NCI-H2171 (cell line): ENCODE results near the gene EVI5L.
"Not testable (repeated sequence)": the region's sequence is repeated elsewhere in the genome, so short reads cannot be mapped to it uniquely, and the experiment has no call there.

Experiments
- DNase-seq: peaks from one replicate; lab custom pipeline; 2025; lab: John Stamatoyannopoulos, UW

EVI5L gene

DNA sequence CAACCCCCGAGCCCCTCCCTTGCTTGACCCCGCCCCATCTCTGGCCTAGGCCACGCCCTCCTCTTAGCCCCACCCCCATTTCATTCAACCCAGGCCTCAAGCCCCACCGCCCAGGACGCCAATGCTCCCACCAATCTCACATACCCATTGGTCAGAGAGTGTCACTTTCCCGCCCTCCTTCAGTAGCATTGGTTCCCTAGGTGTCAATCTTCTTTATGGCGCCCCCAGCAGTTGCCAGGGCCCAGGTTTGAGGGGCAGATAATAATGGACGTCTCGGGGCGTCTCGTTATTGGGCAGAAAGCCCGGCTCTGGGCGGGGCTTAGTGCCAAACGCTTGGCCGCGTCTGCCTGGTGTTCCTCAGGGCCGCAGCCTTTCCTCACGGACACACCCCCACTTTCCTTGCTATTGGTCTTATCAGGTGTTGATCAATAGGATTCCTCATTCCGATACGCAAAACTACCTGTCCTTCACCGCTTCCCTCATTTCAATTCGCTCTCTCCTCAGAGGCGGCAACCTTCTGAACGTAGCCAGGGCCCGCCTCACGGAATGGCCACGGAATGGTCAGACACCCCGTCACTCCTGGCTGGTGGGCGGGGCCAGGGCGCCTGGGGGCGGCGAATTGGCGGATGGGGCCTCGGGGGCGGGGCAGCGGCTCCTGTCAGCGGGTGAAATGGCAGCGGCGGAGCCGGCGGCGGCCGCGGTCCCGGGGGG lies at the start of gene EVI5L:
TSS of gene EVI5L (plus strand) at position 658 of the 711 bp plus-strand sequence. CDS start 16,325 bp downstream, outside the sequence.
- DNase-seq, result peak; percentile 100

DNA sequence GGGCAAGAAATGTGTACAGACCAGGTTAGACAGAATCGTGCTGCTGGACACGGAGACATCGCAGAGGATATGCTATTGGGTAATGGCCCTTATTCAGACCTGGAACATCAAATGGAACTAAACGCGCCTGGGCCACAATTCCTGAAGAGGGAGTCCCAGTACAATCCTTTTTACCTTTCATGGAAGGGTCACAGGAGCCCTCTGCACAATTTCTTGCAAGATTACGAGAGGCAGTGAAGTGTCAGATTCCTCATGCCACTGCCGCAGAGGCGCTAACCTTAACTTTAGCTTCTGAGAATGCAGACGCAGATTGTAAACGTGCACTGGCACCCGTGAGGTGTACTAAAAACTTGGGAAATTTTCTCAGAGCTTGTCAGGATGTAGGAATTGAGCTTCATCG lies 48.9 kb upstream of the EVI5L start:
- no peak for DNase-seq

DNA sequence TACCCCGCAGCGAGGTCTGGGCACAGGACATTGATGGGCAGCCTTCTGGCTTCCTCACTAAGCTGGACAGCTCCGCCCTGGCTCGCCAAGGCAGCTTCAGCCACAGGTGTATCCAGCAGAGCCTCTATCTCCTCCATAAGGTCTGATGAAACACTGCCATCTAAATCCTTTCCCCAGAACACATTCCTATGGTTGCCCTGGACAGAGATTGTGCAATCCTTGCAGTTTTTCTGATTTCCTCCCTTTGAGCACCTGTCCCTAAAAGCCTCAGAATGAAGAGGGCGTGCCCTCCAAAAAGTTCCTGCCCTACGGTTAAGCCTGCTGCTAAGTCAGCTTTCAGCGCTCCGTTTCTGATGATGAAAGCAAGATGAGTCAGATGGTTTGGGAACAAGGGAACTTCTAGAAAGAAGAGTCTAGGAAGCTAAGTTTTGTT lies 46.0 kb upstream of the EVI5L start:
- no peak for DNase-seq

DNA sequence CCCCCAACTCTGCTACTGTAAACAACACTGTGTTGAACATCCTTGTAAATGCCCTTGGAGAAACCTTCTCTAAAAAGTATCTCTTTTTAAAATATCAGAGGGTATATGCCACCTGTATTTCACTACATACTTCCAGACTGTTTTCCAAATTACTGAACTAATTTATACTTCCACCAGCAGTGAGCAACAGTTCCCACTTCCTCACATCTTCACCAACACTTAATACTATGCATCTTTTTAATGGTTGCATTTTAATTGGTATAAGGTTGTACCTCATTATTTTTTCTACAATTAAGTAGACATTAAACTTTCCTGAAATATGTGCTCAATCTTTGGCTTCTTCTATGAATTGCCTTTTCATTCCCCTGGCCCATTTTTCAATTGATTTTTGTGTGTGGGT lies 45.2 kb upstream of the EVI5L start:
- DNase-seq, result no peak

DNA sequence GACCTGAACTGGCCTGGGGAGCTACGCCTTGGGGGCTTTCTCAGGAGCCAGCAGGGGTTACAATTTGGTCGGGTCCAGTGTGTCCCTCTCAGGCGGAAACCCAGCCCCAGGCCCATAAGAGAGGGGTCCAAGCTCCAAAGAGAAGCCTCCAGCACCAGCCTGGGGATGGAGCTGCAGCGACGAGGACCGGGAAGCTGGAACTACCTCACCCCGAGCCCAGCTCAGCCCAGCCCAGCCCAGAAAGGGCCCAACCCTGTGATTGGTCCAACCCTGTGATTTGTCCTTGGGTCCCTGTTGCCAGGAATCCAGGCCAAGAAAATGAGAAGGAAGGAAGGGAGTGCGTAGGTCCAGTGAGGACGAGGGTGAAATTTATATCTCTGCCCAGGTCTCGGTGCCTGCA lies 42.9 kb upstream of the EVI5L start:
- DNase-seq, result no peak

DNA sequence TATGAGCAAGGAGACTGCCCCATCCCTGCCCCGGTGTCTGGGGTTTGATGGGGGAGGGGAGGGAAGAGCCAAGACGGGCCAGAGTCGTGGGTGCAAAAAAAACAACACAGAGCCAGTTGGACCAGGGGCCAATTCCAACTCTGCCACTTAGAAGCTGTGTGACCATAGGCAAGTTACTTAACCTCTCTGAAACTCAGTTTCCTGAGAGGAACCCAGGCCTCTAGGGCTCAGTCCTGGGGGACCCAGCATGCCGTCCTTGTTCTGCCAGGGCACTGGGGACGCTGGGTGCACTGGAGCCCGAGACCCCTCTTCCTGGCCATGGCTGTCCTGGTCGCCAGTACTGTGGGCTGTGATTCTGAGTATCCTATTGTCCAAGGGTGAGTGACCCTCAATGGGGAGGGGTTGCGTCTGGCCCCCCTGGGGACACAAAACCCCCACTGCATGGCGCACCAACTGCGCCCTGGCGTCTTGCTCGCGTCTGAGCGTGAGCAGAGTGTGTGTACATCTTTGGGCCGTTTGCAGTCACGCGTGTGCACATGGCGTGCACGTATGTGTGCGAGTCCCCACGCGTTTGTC lies 42.3 kb upstream of the EVI5L start:
- no peak for DNase-seq

DNA sequence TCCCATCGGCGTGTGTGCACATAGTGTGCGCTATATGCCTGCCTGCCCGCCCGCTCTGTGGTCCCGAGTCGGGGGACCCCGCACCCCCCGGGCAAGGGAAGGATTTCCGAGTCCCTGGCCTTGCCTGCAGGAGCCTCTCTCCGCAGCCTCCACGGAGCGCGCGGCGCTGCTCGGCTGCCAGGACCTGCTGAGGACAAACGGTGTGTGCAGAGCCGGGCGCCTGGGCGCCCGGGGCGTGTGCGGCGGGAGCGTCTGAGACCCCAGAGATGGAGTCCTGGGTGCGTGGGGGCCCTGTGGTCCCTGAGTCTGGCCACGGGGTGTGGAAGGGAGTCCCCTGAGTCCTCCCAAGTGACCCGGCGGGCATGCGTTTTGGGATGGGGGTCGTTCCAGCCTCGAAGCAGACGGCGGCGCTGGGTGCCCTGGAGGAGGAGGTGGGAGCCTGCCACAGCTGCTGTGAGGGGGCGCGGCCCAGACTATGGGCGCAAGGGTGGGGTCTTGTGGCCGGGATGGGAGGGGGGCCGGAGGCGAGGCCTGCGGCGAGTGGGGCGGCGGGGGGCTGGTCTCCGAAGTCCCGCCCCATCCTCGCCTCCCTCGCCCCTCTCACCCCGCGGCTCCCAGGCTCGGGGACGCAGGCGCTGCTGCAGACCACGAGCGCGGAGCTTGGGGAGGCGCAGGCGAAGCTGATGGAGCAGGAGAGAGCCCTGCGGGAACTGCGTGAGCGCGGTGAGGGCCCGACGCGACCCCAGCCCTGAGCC lies 41.7 kb upstream of the EVI5L start:
- DNase-seq, result peak; percentile 39

DNA sequence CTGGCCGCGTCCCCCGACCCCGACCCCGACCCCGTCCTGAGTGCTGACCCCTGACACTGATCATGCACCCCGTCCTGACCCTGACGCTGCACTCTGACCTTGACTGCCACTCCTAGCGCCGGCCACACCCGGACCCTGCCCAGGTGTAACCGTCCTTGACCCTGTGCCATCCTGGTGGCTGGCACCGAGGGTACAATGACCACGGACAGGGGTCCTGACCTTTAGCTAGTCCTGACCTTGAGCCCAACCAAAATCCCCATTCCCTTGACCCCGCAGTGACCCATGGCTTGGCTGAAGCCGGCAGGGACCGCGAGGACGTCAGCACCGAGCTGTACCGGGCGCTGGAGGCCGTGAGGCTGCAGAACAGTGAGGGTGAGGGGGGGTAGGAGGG lies 41.1 kb upstream of the EVI5L start:
- no peak for DNase-seq

DNA sequence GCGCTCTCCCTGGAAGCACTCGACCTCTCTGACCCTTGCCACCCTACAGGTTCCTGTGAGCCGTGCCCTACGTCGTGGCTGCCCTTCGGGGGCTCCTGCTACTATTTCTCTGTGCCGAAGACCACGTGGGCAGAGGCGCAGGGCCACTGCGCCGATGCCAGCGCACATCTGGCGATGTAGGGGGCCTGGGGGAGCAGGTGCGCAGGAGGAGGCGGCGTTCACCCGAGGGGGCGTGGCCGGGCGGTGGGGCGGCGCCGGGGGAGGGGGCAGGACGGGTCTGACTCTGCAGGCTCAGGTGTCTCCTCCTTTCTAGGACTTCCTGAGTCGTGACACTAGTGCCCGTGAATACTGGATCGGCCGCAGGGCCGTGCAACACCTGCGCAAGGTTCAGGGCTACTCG lies 40.6 kb upstream of the EVI5L start:
- peak; percentile 77 for DNase-seq

DNA sequence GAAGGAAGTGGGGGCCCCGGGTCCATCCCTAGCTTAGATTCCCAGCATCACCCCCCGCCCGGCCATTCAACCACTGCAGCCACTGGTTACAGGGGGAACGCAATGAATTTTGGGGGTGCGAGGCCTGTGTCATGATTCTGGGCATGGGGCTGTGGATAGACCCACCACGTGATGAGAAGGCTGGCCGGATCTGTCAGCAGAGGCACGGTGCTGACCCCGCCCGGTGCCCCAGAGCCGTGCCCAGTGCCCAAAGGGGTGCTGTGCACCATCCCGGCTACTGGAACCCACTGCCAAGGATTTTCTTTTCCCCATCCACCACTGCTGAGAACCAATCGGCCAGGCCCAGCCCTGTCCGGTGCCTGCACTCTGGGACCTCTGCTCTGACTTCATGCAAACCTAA lies 39.6 kb upstream of the EVI5L start:
- DNase-seq, result no peak

DNA sequence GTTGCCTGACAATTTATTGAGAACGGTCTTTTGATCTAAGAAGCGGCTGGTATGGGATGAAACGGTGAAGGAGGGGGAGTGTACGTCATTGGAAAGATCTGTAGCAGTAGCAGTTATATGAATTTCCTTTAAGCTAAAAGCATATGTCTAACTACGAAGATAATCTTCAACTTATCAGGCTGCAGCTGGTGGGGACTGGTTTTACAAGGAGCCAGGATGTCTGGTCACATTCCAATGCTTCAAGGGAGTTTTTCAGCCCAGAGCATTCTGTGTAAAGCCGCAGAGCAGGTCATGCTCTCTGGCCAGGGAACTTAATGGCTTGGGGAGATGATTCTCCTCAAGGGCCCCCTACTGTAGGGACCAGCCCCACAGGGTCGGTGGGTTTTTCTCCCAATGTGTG lies 37.7 kb upstream of the EVI5L start:
- no peak for DNase-seq

DNA sequence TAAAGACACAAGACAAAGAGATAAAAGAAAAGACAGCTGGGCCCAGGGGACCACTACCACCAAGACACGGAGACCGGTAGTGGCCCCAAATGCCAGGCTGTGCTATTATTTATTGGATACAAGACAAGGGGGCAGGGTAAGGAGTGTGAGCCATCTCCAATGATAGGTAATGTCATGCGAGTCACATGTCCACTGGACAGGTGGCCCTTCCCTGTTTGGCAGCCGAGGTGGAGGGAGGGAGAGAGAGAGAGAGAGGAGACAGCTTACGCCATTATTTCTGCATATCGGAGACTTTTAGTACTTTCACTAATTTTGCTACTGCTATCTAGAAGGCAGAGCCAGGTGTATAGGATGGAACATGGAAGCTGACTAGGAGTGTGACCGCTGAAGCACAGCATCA lies 37.3 kb upstream of the EVI5L start:
- DNase-seq, result not testable (repeated sequence)

DNA sequence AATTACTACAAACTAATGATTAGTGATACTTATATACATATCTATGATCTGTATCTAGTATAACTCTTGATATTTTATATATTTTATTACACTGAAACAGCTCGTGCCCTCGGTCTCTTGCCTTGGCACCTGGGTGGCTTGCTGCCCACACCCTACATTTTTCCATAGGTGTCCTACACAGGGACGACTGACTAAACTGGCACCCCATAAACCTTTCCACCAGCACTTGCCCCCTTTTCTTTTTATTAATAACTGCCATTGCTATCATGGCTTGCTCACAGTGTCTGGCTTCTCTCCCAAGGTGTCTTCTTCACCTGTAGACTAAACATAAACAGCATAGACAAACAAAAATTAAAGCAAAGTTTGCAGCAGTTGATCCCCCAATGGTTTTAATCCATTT lies 36.5 kb upstream of the EVI5L start:
- DNase-seq, result no peak

DNA sequence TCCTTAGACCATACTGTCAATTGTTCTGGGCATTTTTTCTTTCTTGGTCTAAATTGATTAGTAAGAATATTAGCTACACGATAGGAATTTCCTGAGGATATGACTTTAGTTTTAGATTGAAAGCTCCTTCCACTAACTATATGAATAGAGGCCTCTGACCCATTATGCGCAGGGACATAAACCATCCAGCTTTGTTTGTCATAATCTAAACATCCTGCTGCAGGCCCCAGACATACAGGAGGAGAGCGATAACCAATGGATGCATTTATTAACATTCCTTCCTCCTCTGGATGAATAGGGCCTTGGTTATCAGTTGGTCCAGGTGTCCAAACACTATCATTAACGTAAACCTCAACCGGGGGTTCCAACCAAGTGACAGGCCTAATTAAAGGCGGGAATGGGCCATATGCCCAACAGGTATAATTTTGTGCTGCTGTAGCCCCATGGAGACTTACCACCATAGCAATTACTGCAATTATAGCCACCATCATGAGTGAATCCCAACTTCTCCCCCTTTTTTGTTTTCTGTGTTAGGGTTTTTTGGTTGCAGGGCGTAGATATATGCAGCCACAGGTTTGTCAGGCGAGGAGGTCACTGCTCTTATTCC lies 34.4 kb upstream of the EVI5L start:
- no peak for DNase-seq

DNA sequence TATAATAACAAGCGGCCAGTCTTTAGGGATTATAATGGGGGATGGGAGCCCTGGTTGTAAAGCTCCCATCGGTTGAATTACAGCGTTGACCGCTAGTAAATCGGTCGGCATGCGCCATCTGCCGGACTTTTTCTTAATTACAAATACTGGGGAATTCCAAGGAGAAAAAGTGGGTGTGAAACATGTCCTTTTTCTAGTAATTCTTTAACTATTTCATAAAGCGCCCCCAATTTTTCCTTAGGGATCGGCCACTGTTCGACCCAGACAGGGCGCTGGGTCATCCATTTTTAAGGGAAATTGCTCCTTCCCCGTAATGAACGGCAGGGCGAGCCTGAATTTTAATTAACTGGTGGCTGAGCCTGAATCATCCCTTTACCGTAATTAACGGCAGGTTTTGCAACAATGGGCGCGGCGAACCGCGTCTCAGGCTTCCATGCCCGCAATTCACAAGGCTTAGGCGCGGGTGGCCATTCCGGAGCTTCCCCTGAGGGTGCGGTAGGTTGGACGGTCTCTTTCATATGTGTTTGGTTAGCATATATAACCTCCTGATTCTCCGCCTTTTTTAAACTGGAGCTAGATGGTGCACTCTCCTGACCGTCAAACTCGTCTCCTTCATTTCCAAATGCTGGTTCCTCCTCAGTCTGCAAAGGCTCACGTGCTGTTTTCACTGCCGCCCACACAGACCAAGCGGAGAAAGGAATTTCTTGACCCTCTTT lies 30.2 kb upstream of the EVI5L start:
- DNase-seq, result peak; percentile 55

DNA sequence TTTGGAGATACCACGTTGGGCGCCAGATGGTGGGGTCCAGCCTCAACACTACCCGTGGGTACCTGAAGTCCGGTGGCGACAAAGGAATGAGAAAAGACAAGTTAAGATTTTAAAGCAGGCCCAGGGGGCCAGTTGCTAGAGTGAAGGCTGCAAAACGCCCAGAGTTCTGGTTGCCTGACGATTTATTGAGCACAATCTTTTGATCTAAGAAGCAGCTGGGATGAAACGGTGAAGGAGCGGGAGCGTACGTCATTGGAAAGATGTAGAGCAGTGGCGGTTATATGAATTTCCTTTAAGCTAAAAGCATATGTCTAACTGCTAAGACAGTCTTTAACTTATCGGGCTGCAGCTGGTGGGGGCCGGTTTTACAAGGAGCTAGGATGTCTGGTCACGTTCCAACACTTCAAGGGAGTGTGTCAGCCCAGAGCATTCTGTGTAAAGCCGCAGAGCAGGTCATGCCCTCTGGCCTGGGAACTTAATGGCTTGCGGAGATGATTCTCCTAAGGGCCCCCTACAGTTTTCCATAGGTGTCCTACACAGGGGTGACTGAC lies 28.9 kb upstream of the EVI5L start:
- no peak for DNase-seq

DNA sequence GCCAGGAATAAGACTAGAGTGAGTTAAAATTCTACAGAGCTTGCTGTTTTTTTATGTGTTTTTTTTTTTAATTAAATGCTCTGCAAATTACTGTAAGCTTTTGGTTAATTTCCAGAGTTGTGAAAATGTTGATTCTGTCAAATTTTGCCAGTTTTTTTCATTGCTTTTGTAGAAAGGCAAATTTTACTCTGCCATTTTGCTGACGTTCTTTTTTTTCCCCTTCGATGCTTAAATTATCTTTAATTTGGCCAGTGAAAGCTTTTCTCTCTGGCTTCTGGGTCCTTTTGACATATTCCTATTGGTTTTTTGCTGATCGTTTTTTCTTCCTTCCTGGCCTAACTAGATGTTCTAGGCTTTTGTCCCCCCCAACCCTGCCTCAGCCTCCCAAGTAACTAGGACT lies 23.8 kb upstream of the EVI5L start:
- DNase-seq, result no peak

DNA sequence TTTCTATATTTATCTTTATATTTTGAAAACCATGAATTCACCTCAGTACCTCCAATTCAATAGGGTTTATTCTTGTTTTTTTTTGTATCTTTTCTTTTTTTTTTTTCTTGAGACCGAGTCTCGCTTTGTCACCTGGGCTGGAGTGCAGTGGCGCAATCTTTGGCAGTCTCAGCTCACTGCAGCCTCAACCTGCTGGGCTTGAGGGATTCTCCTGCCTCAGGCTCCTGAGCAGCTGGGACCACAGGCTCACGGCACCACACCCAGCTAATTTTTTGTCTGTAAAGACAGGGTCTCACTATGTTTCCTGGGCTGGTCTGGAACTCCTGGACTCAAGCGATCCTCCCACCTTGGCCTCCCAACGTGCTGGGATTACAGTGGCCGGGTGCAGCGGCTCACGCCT lies 23.1 kb upstream of the EVI5L start:
- DNase-seq, result no peak

DNA sequence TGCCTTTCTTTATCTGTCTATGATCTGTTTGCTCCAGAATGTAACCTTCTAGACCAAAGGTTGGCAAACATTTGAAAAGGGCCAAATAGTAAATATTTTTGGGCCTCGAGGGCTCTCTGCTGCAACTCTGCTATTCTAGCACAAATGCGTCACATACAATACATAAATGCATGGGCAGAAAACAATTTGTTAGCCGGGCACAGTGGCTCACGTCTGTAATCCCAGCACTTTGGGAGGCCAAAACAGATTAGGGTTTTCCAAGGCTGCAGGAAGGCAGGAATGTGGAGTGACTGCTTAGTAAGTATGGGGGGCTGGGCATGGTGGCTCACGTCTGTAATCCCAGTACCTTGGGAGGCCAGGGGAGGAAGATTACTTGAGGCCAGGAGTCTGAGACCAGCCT lies 21.9 kb upstream of the EVI5L start:
- DNase-seq, result no peak

DNA sequence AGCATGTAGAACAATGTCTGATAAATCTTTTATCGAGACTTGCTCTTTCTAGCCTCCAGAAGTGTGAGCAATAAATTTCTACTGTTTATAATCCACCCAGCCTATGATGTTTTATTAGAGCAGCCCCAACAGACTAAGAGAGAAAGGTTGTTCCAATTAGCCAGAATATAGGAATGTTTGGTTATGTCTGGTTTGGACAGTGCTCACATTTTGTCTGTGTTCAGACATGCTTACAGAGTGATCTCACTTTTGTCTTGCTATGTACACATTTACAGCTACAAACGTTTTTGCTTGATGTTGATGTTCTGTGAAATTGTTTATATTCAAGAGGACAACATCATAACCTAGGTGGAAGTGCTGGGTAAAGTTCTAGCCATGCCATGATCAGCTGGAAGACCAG lies 18.0 kb upstream of the EVI5L start:
- no peak for DNase-seq

DNA sequence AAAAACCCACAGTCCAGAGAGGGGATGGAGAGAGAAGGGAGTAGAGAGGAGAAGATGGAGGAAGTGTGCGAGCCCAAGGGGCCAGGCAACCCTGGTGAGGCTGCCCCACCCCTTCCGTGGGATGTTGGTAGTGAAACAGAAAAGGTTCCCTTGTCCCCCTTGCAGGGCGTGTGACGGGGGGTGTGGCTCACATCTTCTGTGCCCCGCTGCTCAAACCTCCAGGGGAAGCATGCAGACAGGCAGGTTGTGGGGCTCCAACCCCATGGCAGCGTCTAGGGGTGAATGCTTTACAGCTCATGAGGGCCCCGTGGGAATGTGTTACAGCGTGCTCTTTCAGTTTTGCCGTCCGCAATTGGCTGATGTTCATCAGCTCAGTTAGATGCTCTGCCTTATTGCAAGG lies 14.7 kb upstream of the EVI5L start:
- DNase-seq, result no peak

DNA sequence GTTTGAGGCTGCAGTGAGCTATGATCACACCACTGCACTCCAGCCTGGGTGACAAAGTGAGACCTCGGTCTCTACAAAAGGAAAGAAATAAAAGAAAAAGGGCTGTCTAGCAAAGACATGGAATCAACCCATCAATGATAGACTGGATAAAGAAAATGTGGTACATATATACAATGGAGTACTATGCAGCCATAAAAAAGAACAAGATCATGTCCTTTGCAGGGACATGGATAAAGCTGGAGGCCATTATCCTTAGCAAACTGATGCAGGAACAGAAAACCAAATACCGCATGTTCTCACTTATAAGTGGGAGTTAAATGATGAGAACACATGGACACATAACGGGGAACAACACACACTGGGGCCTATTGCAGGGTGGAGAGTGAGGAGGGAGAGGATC lies 14.0 kb upstream of the EVI5L start:
- DNase-seq, result not testable (repeated sequence)
